ENCODE measurements around the gene MPST. TPM values are rescaled to one million over a fixed set of nuclear protein-coding genes. Genes with fewer than 3 reads are reported as not detected.
A peak's percentile ranks its signal among the peaks of the same experiment; 100 is the strongest.

MPST gene
- total RNA-seq, 1 donor from 2014 or later: 36.9 TPM

DNA sequence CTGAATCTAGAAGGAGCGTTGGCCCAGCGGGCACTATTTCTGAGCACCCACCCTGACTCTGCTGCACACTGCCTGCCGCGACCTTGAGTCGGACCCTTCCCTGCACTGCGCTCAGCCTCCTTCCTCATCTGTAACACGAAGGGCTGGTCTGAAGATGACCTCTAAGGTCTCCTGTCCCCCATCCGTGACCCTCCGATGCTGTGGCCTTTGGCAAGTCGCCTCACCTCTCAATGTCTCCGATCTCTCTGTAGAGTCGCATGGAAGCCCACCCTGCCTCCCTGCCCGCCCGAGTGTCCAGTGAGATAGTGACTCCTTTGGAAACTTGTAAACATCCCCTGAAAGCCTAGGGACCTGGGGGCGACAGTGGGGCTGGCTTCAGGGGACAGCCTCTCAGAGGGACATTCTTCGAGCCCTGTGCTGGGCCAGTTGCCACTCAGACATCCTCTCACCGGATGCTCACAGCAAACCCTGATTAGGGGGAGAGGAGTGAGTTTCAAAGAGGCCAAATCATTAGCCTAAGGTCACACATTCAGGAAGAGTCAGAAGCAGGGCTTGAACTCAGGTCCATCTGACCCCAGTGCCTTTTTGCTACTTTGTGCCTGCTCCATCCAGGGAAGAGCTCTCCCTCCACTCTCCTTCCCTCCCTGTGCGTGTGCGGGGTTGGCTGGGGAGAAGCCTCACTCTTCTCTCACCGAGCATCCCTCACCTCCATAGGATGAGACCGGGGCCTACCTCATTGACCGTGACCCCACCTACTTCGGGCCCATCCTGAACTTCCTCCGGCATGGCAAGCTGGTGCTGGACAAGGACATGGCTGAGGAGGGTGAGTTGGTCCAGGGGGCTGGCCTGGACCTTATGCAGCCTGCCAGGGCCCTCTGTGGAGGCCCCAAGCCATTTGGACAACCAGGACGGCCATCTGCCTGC lies 33.1 kb downstream of the MPST start:
- H3K4me2 ChIP-seq: peak overlapping the region; percentile 91
- Mint-ChIP-seq H3K27me3 (ENCODE audit: insufficient read depth, low read depth) (no peaks in the 10 kb centered on the region), H3K36me3 (peaks cover 2% of the 10 kb centered on the region), H3K27ac (peak overlapping the region; percentile 52), H3K4me3 (peak overlapping the region; percentile 90), H3K4me1 (peaks cover 15% of the 10 kb centered on the region), H3K9me3 (no peaks in the 10 kb centered on the region)
- H2AFZ ChIP-seq (replicated peaks): no peak overlapping the region
- peaks cover 5% of the 10 kb centered on the region for H4K20me1 ChIP-seq (ENCODE audit: low read depth)
- H3K4me1 ChIP-seq: peaks cover 5% of the 10 kb centered on the region
- no peak overlapping the region for H3K9ac ChIP-seq
- peaks cover 12% of the 10 kb centered on the region for H3K27me3 ChIP-seq
- TF ChIP-seq EZH2 (IDR thresholded peaks at IDR 0.05) (no peak), EZH2phosphoT487 (IDR thresholded peaks at IDR 0.05) (no peak)
- TF ChIP-seq, protein P1, sequence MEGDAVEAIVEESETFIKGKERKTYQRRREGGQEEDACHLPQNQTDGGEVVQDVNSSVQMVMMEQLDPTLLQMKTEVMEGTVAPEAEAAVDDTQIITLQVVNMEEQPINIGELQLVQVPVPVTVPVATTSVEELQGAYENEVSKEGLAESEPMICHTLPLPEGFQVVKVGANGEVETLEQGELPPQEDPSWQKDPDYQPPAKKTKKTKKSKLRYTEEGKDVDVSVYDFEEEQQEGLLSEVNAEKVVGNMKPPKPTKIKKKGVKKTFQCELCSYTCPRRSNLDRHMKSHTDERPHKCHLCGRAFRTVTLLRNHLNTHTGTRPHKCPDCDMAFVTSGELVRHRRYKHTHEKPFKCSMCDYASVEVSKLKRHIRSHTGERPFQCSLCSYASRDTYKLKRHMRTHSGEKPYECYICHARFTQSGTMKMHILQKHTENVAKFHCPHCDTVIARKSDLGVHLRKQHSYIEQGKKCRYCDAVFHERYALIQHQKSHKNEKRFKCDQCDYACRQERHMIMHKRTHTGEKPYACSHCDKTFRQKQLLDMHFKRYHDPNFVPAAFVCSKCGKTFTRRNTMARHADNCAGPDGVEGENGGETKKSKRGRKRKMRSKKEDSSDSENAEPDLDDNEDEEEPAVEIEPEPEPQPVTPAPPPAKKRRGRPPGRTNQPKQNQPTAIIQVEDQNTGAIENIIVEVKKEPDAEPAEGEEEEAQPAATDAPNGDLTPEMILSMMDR (IDR thresholded peaks at IDR 0.05): no peak
- H3F3A ChIP-seq (ENCODE audit: low read depth): peaks cover 8% of the 10 kb centered on the region
- no peaks in the 10 kb centered on the region for H3K79me2 ChIP-seq (ENCODE audit: low read depth)
- H3K4me3 ChIP-seq: peak overlapping the region; percentile 98
- no peak overlapping the region for H3K27ac ChIP-seq
- no peaks in the 10 kb centered on the region for H3K36me3 ChIP-seq
- no peak for DNase-seq (ENCODE audit: low spot score)
- H3K9me3 ChIP-seq (ENCODE audit: low read depth): no peaks in the 10 kb centered on the region

DNA sequence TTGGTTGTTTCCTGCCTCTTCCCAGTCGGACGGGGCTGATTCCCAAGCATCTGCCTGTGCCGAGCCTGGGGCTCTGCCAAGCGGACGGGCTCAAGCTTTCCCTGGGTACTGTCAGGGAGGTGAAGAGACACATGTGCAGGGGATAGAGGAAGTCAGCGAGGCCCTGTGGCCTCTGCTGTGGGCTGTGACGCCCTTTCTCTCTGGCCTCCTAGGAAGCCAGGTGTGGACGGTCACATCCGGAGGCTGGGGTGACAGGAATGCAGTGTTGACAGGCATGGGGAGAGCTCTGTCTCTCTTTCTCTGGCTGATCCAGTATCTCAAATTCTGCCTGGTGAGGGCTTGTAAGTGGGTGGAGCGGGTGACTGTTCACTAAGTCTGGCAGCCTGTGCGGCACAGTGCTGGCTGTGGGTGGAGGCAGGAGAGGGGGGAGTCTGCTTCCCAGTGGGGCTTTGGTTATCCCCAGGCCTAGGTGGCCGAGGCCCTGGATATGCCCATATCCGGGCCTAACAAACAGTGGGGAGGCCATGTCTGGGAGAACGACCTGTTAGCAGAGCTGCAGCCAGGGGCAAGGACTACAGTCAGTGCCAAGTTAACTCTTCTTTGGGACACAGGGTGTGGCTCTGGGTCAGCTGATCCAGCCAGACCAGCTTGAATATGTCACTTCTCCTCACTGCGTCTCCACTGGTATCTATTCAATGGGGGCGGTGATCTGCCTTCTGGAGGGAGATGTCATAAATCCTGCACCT lies 33.9 kb downstream of the MPST start:
- Histone ChIP-seq H3K36me3 (no peaks in the 10 kb centered on the region), H3K27ac (no peak overlapping the region)

DNA sequence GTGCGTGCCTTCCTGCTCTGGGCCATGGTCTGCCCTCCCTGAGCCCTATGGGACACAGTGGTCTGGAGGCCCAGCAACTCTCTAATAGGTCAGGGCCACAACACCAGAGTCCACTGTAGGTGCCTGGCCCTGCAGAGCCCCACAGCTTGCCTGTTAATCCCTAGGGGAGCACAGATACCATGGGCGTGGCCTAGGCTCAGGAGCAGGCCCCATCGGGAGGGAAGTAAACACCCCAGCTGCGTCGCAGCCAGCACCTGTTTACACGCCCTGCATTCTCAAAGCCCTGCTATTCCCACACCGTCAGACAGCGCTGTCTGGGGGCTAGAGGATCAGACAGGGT lies 34.5 kb downstream of the MPST start:
- no peak for DNase-seq (ENCODE audit: low spot score)
- peaks cover 15% of the 10 kb centered on the region for H3K4me1 Mint-ChIP-seq
- Histone ChIP-seq H3K4me3 (no peak overlapping the region), H3K4me2 (no peak overlapping the region), H3K79me2 (ENCODE audit: low read depth) (no peaks in the 10 kb centered on the region), H3K27me3 (peaks cover 12% of the 10 kb centered on the region), H3K9ac (no peak overlapping the region), H3K36me3 (no peaks in the 10 kb centered on the region), H4K20me1 (ENCODE audit: low read depth) (peaks cover 5% of the 10 kb centered on the region), H2AFZ (replicated peaks) (no peak overlapping the region), H3K9me3 (ENCODE audit: low read depth) (no peaks in the 10 kb centered on the region), H3K4me1 (peaks cover 5% of the 10 kb centered on the region), H3K27ac (no peak overlapping the region), H3F3A (ENCODE audit: low read depth) (peaks cover 8% of the 10 kb centered on the region)
- H3K4me3 Mint-ChIP-seq: peak overlapping the region; percentile 72
- H3K27me3 Mint-ChIP-seq (ENCODE audit: insufficient read depth, low read depth): no peaks in the 10 kb centered on the region
- peaks cover 5% of the 10 kb centered on the region for H3K36me3 Mint-ChIP-seq
- no peaks in the 10 kb centered on the region for H3K9me3 Mint-ChIP-seq
- TF ChIP-seq, protein P1 (IDR thresholded peaks at IDR 0.05): no peak
- no peak for TF ChIP-seq EZH2 (IDR thresholded peaks at IDR 0.05)
- TF ChIP-seq EZH2phosphoT487 (IDR thresholded peaks at IDR 0.05): no peak
- H3K27ac Mint-ChIP-seq: no peak overlapping the region

More for the DNA sequence above, 33.9 kb downstream of the MPST start:
- Histone ChIP-seq H3K9ac (no peak overlapping the region), H3K4me1 (peaks cover 5% of the 10 kb centered on the region), H3K4me3 (no peak overlapping the region), H3K79me2 (ENCODE audit: low read depth) (no peaks in the 10 kb centered on the region), H3F3A (ENCODE audit: low read depth) (peaks cover 8% of the 10 kb centered on the region), H3K4me2 (no peak overlapping the region), H3K9me3 (ENCODE audit: low read depth) (no peaks in the 10 kb centered on the region), H2AFZ (replicated peaks) (no peak overlapping the region), H3K27me3 (peaks cover 12% of the 10 kb centered on the region), H4K20me1 (ENCODE audit: low read depth) (peaks cover 5% of the 10 kb centered on the region)
- Mint-ChIP-seq H3K4me3 (peak overlapping the region; percentile 90), H3K27ac (no peak overlapping the region), H3K27me3 (ENCODE audit: insufficient read depth, low read depth) (no peaks in the 10 kb centered on the region), H3K9me3 (no peaks in the 10 kb centered on the region), H3K36me3 (peaks cover 5% of the 10 kb centered on the region), H3K4me1 (peaks cover 15% of the 10 kb centered on the region)
- DNase-seq (ENCODE audit: low spot score): no peak
- TF ChIP-seq, protein P1 (IDR thresholded peaks at IDR 0.05): no peak
- TF ChIP-seq EZH2phosphoT487 (IDR thresholded peaks at IDR 0.05) (no peak), EZH2 (IDR thresholded peaks at IDR 0.05) (no peak)
